Activated gamma-delta T cell treated with anti-CD3 and anti-CD28 coated beads, Interleukin-2, amount 50 U/mL, for 16 hours (primary cell): ENCODE measurements around the gene DHX29.

Source experiments
- DNase-seq: peaks from one replicate; pipeline ENCODE4 v3.0.0-alpha.2; 2020; ENCODE audit warnings: low read depth

DHX29 gene

GRCh38 chr5:55231919-55232270 is 75.6 kb downstream of the DHX29 start:
- no peak for DNase-seq

GRCh38 chr5:55231029-55231918 is 76.2 kb downstream of the DHX29 start:
- no peak for DNase-seq

GRCh38 chr5:55230086-55230629 is 77.3 kb downstream of the DHX29 start:
- no peak for DNase-seq

DNA sequence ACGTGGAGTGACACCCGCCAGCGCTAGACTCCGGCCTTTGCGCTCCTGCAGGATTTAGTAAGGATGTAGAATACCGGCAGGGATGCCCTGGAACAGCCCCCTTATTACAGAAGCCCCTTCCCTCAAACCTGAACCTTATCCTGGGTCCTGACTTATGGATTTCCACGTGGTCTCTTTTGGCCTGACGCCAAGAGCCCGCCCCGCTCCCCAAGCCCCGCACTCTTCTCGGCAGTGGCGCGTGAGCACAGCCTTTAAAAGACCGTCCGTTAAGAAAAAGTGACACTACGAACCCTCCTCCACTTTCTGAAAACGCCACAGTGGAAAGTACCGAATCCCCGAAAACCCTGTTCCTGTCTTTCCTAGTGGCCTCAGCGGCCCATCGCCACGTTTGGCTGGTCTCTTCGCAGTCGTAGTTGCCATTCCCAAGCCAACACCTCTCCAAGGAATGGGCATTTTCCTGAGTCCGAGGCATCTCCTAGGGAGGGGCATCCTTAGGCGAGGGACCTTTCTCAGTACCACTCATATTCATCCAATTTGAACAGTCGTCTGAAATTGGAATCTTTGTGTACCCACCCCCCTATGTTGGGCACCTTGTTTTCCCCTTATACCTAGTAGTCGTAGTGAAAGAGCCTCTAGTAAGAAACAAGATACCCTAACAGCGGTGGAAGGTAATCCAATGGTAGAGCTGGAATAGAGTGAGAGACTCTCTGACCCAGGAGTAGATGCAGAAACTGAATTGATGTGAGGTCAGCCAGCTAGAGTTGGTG is 79.6 kb downstream of the DHX29 start:
- no peak for DNase-seq

- no peak for DNase-seq
These were observed 80.4 kb downstream of the DHX29 start, which contains the start of gene MCIDAS for GRCh38 chr5:55226934-55227663. TSS of gene MCIDAS (minus strand) at chr5:55227315. CDS start at chr5:55227138, 177 bp downstream.

DNA sequence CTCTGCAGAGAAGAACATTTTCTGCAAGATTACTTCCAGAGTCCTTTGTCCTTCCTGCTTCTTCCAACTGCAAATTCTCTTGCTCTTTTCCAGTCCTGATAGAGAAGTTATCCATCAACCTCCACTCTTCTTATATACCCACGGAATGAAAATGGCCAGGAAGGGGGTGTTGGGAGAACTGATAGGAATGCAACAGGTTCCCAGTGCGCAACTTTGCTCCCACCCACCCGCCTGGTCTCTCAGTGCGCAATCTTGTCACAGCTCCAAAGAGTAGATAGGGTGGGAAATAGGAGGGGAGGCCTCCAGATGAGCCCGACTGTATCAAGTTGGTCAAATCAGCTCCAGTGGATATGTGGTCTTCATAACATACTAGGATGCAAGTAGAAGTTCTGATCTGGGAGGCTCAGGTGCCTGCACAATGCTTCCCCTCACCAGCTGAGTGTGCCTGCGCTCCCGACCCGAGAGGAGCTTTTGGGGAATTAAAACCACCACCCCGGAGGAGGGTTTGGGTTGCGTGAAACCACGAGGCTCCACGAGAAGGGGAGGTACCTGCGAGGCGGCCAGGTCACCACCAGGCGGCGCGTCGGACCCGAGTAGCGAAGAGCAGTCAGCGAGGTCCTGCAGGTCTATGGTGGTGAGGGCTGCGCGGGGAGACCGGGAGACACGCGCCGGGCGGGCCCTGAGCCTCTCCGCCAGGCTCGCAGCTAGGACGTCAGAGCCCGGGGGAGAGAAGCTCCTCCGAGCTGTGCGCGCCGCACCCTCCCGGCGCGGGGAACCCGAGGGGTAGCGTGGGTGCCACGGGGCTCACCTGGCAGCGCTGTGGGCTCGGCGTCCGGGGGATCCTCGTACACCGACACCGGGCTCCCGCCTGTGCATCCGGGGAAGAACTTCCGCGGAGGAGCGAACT is 81.2 kb downstream of the DHX29 start:
- DNase-seq, result no peak

GRCh38 chr5:55225346-55225745 is 82.1 kb downstream of the DHX29 start:
- DNase-seq, result no peak

- no peak for DNase-seq
These were observed 83.7 kb downstream of the DHX29 start for GRCh38 chr5:55223812-55224240.

DNA sequence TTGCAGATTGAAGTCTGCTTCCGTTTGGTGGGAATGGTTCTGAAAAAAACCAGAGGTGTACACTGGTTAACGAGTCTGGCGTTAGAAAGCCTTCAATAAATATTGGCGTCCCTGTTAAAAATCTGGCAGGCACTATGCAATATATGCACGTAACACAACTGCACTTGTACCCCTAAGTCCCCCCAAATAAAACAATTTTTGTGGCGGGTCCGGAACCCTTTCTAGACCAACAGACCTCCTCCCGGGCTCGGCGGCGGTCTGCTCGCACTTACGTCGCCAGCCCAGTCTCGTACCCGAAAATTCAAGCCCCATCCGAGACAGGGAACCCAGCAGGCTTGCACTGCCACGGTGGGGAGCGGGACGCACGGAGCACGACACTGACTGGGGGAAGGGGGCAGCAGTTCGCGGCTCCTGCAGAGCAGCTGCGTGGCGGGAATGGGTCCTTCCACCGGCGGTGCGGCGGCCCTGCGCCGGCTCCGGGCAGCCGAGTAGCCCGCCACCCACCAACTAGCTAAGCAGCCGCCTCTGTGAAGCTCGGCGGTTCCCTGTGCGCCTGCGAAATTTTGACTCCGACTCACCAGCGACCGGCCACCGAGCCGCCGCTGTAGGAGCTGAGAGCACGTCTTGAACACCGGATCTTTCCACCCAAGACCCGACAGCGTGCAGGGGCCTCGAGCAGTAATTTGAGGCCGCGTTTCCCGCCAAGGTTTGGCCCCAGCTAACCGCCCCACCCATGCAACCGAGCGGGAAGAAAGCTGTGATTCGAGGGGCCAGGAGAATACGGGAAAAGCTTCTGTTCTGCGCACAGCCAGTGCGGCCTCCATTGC is 84.3 kb downstream of the DHX29 start:
- DNase-seq, result no peak

DNA sequence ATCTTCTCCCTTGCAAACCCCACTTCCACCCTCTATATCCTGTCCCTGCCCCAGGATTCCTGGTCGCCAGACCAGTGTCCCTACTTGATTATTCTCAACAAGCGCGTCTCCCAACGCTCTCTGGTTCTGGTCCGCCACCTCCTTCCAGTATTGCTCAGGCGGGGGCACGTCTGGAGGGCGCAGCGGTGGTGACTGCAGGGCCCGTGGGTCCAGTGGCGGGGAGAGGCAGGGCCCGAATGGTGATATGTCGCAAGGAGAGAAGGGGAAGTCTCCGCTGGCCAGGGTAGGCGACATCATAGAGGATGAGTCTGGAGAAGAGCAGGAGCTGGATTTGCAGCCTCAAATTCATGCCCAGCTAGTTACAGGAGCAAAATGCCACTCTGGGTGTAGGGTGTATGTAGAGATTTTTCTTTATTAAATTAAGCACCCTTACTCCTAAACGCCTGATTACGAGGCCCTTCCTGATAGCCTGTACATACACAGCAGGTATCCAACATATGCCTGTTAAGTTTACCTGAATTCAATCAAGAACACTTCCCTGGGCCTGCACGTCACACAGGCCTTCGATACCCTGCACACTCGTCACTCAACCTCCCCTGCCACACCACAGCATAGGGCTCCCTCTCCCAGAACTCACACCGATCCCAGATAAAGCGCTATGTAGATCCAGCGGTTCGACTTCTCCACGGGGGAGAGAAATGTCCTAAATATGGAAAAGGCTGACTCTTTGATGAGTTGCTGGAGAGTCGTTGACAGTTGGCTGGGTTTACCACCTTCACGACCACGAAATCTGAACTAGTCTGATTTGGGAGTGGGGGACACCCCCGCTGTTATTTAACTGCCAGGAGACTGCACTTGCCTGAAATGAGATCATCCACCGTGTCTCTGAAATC is 85.2 kb downstream of the DHX29 start:
- no peak for DNase-seq

- DNase-seq, result no peak
These were observed 86.9 kb downstream of the DHX29 start for GRCh38 chr5:55220433-55221185.

DNA sequence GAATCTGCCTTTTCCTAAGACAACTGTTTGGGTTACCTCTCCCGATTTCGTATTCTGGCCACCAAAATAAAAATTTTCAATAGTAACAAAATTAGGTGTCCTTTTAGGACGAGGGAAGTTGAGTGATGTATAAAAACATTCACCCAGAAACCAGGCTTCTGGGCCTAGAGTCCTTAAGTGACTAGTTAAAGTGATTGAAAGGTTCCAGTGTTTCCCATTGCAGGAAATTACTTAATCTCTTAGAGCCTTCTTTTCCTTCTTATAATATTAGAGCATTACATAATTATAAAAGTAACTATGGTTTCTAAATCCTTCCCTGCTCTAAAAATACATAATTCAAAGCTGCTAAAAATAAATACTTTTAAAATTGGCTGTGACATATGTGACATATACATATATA is 87.7 kb downstream of the DHX29 start:
- DNase-seq, result no peak

- no peak for DNase-seq
These were observed 88.5 kb downstream of the DHX29 start for GRCh38 chr5:55218967-55219366.

GRCh38 chr5:55211184-55211874 is 96.2 kb downstream of the DHX29 start:
- no peak for DNase-seq
